GM12801 (cell line): ENCODE data around the gene PLCB2.

ENCODE experiments used
- TF ChIP-seq, protein P1 (sequence below): IDR thresholded peaks from one replicate; pipeline ENCODE4 v1.5.1; 2011; ENCODE audit warnings: control low read depth; ENCODE audit not compliant: insufficient read length; ENCODE audit errors: extremely low read depth

PLCB2 gene

DNA sequence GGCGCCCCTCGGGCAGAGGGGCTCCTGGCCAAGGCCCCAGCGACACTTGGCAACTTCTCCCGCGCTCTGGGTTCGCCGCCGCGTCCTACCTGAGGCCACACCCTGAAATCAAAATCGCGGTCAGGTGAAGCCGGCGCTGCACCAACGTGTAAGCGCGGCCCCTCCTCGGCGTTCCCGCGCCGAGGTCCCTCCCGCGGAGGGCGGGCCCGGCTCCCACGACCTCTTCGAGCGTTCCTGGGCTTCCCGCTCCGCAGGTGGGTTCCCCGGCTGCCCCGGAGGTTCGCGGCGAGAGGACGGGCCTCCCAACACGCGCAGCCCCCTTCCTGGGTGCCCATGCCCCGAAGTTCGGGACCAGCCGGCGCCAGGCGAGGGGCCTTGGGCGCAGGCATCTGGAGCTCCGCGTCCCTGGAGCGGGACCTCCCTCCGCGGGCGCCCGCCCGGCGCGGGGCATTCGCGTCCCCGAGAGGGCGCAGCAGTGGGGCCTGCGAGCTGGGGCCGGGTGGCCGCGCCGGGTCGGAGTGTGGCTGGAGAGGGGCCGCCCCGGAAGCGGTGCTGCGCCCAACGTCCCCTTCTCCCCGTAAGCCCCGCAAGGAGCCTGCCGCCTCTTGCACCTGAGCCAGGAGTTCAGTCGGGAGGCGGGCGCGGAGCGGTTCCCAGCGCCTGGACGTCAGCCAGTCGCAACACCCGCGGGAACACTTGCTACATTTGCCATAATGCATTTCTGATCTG, 55.1 kb downstream of the PLCB2 start:
- TF ChIP-seq, protein P1, sequence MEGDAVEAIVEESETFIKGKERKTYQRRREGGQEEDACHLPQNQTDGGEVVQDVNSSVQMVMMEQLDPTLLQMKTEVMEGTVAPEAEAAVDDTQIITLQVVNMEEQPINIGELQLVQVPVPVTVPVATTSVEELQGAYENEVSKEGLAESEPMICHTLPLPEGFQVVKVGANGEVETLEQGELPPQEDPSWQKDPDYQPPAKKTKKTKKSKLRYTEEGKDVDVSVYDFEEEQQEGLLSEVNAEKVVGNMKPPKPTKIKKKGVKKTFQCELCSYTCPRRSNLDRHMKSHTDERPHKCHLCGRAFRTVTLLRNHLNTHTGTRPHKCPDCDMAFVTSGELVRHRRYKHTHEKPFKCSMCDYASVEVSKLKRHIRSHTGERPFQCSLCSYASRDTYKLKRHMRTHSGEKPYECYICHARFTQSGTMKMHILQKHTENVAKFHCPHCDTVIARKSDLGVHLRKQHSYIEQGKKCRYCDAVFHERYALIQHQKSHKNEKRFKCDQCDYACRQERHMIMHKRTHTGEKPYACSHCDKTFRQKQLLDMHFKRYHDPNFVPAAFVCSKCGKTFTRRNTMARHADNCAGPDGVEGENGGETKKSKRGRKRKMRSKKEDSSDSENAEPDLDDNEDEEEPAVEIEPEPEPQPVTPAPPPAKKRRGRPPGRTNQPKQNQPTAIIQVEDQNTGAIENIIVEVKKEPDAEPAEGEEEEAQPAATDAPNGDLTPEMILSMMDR, result no peak

DNA sequence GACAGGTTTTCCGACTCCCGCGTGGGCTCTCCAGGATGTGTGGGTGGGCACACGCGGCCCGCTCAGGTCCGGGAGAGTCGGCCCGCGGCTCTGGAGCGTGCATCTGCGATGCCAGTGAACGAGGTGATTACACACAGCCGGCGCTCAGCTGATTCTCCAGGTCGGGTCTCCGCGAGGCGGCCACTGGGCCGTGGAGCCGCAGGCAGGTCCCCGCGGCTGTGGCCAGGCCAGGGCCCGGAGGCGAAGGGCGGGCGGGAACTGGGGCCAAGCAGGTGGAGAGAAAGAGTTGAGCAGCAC, 55.6 kb downstream of the PLCB2 start:
- TF ChIP-seq, protein P1, result no peak

DNA sequence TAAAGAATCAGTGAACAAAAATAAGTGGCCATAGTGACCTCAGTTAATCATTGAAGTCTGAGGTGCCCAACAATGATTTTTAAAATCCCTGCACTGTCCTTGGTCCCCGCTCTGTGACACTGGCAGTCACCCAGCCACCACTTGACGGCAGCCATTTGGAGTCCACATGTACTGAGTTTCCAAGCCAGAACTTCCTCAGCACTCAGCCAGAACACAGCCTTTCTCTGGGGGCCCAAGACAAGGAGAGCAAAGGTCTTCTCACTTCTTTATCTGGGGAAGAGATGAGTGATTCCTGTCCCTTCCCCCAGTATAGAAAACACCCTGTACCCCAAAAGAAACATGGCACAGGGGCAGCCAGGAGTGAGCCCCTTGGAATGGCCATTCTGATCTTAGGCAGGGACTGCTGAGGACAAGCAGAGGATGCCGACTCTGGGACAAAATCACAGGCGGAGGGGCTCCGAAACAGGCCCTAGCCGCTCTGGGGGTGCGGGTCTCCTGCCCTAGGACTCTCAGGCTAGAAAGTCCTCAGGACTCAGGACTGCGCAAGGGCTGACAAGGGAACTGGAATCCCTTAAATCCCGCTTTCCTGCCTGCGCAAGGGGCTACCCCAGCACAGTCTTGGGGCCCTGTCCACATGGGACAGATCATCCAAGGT, 56.1 kb downstream of the PLCB2 start:
- TF ChIP-seq, protein P1, result no peak

DNA sequence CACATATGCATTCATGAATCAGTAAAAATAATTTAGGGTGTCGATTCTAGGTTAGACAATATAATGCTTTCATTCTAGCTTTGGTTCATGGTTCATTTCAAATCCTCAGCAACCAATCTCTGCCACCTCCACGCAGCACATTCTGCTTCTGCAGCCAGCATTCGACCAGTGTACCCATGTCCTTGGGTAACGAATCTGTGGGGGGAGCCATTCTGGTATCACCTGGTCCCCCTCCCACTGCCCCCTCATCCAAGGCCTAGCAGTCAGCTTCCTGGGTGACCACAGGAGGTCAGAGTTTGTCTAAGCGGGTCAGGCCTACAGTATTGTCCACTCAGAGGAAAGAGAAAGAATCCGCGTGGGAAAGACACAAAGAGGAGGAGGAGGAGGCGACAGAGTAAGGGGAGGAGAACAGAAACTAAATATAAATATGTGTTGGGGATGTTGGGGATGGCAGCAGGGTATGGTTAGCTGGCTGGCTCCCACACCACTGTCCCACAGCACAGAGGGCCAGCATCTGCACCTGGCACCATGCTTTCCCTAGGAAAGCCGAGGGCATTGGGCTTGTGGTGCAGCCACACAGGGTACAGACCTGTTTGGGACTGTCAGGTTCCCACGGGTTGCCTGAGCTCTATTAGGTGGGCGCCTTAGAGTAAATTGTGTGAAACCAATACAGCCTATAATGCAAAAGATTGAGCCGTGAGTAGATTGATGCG, 56.8 kb downstream of the PLCB2 start:
- TF ChIP-seq, protein P1, result no peak

DNA sequence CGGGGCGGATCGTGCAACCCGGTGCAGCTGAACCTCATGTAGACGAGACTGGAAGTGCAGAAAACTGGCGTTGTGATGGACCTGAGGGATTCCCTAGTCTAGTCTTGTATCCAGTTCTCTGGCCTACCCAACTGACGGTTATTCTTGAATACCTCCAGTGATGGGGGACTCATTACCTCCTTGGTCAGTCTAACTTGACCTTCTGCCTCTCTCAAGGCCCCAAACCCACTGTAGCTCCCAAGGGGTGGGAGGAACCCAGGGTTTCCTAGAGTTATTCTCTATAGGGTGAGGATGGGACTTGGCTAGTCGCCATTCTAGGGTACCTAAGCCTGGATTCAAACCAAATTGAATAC, 57.5 kb downstream of the PLCB2 start:
- TF ChIP-seq, protein P1, result no peak

DNA sequence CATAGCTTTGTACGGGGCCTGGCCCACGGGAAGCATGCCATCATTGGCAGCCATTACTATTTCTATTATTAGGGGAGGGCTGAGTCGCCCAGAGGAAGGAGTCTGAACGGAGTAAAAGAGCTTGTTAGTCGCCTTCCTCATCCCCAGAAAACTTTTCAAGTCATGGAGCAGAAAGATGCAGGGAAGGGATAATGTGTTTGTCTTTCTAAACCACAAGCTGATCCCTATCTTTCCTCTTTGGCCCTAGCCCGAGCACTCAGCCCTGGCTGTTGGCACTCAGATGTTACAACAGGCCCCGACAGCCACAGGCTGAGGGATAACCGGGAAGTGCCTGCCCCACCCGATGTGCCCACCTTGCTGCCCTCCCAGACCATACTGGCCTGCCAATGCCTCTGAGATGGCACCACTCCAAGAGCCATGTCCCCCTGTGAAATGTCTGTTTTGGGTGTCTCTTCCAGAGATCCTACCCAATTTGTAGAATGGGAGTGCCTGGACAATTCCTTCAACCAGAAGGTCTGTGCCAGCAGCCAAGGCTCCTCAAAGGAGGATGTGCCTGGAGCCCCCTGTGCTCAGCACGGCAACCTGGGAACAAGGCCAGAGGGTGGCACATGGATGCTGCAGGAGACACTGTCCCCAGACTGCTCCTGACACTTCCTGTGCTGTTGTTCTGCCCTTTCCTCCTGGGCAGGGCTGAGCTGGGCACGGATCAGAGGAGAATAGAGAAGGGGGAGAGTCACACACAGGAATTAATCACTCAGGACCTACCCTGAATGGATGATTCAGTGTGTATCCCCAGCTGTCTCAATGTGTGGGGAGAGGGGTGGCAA, 58.0 kb downstream of the PLCB2 start:
- TF ChIP-seq, protein P1, result no peak

DNA sequence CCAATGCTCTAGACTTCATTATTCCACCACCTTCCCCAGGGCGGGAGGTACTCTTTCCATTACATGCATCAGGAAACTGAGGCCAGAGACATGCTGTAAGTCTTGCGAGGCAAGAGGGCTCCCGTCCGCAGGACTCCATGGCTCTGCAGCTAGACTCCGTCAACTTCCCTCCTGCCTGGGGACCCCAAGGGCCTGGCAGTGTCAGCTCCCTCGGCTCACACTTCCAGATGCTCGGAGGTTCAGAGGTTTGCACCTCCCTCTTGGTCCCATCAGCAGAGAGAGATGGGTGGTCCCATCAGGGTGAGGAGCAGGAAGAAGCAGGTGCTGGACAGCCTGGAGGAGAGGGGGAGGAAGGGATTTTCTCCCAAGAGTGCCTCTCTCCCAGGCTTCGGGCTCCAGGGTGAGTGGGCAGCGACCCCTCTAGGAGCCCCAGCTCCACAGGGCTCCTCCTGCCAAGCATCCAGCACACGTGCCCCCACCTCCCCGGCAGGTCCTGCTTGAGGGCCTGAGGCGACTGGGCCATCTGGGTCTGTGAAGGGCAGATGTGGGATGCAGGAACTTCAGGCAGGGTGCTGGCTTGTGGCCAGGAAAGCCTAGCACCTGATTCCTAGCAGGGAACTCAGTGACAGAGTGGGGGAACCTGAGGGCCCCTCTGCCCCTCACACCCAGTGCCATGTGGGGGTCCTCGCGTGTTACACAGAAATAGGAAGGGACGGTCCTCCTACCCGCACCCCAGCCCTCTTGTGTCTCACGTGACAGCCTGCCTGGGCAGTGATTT, 59.5 kb downstream of the PLCB2 start:
- TF ChIP-seq, protein P1, result no peak
